Left ventricle myocardium inferior (tissue), 1 donor: ENCODE results near the gene MSANTD3. TPM values are rescaled to one million over a fixed set of nuclear protein-coding genes. Genes with fewer than 3 reads are reported as not detected.

Experiments
- DNase-seq: peaks from one replicate; pipeline ENCODE4 v3.0.0-alpha.2; 2020
- H3K27ac ChIP-seq: fragments of 200-600 bp; replicated peaks from 2 replicates; pipeline ENCODE4 v1.8.0; 2021
- H3K27me3 ChIP-seq: fragments of 200-600 bp; 2 replicates; pipeline ENCODE4 v1.8.0; 2021; ENCODE audit warnings: low read depth
- H3K36me3 ChIP-seq: fragments of 200-600 bp; 2 replicates; pipeline ENCODE4 v1.8.0; 2021
- H3K4me1 ChIP-seq: fragments of 200-600 bp; 2 replicates; pipeline ENCODE4 v1.8.0; 2021
- H3K4me3 ChIP-seq: fragments of 200-600 bp; 2 replicates; pipeline ENCODE4 v1.8.0; 2021; ENCODE audit warnings: mild to moderate bottlenecking, moderate library complexity
- H3K9me3 ChIP-seq: fragments of 200-600 bp; replicated peaks from 2 replicates; pipeline ENCODE4 v1.8.0; 2021
- intact Hi-C: fragments of 100-400 bp; cut with micrococcal nuclease; formaldehyde crosslinking; loops from one replicate; pipeline ENCODE4 v1.11.0; 2022
- total RNA-seq: library from RNA; stranded (reverse); fragmentation: NEBNext Ultra II Directional; extraction: Animal tissue kit (Norgen Biotek cat#: 25700); gene quantifications from one replicate; pipeline ENCODE4 v1.2.1, GENCODE V29; 2021
- TF ChIP-seq, protein P1 (sequence below): fragments of 200-600 bp; IDR thresholded peaks from 2 replicates; pipeline ENCODE4 v1.8.0; 2021; ENCODE audit warnings: antibody characterized with exemption, mild to moderate bottlenecking, borderline replicate concordance
- donor health status: DM: no; HTN: yes; CAD: no; lungs with severe emphysema.

MSANTD3 gene
- total RNA-seq, 1 donor from 2014 or later: 19.8 TPM

DNA sequence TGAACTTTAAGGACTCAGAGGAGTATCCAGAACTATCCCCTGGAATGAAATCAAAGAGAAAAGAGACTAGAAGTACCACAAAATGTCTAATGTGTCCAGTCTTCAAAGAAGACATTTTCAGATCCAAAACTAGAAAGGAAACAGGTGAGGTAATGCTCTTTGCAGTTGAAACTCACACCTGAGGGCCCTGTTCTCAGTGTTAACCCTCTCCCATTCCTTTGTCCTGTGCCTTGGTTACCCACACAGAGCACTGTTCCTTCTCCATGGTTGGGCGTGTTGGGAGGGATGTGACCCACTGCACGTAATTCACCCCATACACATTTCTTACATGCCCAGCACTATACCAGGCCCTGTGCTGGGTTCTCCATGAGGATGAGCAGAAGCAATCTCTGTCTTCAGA lies 21.3 kb downstream of the MSANTD3 start:
- intact Hi-C loops: no loop called here
- H3K36me3 ChIP-seq: peaks cover 27% of the 10 kb centered on the region

DNA sequence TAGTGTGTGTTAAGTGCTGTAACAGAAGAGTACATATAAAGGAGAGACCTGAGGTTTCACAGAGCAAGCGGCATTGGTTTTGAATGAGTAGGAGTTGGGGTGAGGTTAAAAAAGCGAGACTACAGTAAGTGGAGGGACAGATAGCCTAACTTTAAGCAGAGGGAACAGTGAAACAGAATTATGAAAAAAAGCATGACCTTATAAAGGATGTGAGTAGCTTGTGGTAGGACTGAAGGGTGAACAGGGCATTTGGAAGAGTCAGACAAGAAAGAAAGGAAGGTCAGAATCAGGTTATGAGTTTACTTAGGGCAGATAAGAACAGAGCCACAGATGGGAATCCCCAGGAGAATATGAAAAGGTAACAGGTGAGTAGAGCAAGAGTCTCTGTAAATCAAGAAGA lies 22.5 kb downstream of the MSANTD3 start:
- Histone ChIP-seq H3K27ac (no peak overlapping the region), H3K36me3 (peaks cover 38% of the 10 kb centered on the region), H3K4me3 (no peak overlapping the region), H3K9me3 (peaks cover 7% of the 10 kb centered on the region), H3K27me3 (no peaks in the 10 kb centered on the region), H3K4me1 (no peaks in the 10 kb centered on the region)
- DNase-seq: no peak
- intact Hi-C loops: no loop called here
- TF ChIP-seq, protein P1, sequence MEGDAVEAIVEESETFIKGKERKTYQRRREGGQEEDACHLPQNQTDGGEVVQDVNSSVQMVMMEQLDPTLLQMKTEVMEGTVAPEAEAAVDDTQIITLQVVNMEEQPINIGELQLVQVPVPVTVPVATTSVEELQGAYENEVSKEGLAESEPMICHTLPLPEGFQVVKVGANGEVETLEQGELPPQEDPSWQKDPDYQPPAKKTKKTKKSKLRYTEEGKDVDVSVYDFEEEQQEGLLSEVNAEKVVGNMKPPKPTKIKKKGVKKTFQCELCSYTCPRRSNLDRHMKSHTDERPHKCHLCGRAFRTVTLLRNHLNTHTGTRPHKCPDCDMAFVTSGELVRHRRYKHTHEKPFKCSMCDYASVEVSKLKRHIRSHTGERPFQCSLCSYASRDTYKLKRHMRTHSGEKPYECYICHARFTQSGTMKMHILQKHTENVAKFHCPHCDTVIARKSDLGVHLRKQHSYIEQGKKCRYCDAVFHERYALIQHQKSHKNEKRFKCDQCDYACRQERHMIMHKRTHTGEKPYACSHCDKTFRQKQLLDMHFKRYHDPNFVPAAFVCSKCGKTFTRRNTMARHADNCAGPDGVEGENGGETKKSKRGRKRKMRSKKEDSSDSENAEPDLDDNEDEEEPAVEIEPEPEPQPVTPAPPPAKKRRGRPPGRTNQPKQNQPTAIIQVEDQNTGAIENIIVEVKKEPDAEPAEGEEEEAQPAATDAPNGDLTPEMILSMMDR: no peak

More for the DNA sequence above, 21.3 kb downstream of the MSANTD3 start:
- H3K4me1 ChIP-seq: peaks cover 8% of the 10 kb centered on the region
- no peaks in the 10 kb centered on the region for H3K27me3 ChIP-seq
- no peak overlapping the region for H3K27ac ChIP-seq
- no peak overlapping the region for H3K4me3 ChIP-seq
- no peak for DNase-seq
- TF ChIP-seq, protein P1: no peak
- H3K9me3 ChIP-seq: peaks cover 7% of the 10 kb centered on the region

DNA sequence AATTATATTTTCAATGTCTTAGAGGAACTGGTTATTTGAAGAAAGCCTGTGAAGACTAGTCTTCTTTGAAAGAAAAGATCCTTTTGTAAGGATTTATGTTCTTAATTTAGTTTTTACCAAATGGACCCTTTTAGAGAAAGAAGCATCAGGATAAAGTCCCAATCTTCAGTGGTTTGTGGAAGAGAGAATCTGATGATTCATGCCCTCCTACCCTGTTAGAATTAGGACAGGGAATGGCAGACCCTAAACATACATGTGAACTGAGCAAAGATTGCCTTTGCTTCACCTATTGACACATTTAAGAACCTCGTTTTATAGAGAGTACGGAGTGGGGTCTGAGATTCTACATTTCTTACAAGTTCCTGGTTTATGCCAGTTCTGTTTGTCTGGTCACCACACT lies 26.0 kb downstream of the MSANTD3 start:
- H3K4me1 ChIP-seq: peaks cover 10% of the 10 kb centered on the region
- H3K4me3 ChIP-seq: no peak overlapping the region
- TF ChIP-seq, protein P1: no peak
- no peak overlapping the region for H3K27ac ChIP-seq
- H3K9me3 ChIP-seq: peaks cover 7% of the 10 kb centered on the region
- peaks cover 38% of the 10 kb centered on the region for H3K36me3 ChIP-seq
- no peak for DNase-seq
- H3K27me3 ChIP-seq: no peaks in the 10 kb centered on the region
- intact Hi-C loops: no loop called here

DNA sequence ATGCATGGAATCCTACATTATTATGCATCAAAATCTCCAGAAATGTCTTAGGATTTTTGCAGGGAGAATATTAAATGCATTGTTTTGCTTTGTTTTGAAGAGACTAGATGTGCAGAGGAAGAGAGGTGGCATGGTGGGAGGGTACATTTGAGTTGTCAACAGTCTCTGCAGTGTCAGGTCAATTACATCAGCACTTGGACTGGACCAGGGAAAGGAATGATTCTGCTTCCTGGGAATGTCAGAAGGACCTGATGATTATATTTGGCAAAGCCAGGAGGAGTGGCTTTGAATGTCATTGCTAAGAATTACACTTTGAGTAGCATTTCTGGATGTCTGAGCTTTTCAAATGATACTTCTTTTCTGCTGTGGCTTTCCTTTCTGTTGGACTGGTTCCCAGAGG lies 28.5 kb downstream of the MSANTD3 start:
- H3K9me3 ChIP-seq: peaks cover 7% of the 10 kb centered on the region
- no peak for DNase-seq
- H3K27ac ChIP-seq: no peak overlapping the region
- intact Hi-C loops: no loop called here
- H3K27me3 ChIP-seq: no peaks in the 10 kb centered on the region
- no peak overlapping the region for H3K4me3 ChIP-seq
- peaks cover 10% of the 10 kb centered on the region for H3K4me1 ChIP-seq
- TF ChIP-seq, protein P1: no peak
- peaks cover 37% of the 10 kb centered on the region for H3K36me3 ChIP-seq

DNA sequence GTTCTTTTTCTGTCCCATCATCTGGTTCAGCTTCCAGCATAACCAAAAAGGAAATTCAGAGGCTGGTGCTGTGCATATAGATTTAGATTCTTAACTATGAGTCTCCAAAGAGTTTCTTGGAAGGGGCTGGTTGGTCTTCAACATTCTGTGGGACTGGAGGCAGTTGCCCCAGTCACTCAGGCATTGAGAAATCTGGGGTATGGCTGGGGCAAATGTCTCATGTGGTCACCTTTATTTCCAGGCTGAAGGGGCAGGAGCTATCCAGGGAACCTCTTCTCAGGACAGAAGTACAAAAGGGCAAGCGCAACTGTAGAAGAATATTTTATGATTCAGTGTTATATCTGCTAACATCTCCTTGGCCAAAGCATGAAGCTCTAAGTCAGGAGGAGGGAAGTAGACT lies 30.6 kb downstream of the MSANTD3 start:
- Histone ChIP-seq H3K27ac (no peak overlapping the region), H3K4me1 (peaks cover 10% of the 10 kb centered on the region), H3K9me3 (peaks cover 6% of the 10 kb centered on the region), H3K4me3 (no peak overlapping the region), H3K27me3 (no peaks in the 10 kb centered on the region), H3K36me3 (peaks cover 18% of the 10 kb centered on the region)
- TF ChIP-seq, protein P1: no peak
- no peak for DNase-seq
- intact Hi-C loops: no loop called here

DNA sequence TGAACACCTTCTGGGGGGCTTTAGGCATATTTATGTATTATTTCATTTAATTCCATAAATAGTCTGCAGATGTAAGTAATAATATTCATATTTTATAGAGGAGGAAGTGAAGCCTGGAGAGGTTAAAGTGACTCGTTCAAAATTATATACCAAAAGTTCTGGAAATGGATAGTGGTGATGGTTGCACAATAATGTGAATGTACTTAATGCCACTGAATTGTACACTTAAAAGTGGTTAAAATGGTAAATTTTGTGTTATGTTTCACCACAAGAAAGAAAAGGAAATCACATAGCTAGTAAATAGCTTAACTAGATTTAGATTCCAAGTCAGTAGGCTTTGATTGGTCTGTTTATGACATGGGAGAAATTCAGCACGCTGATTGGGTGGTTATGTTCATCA lies 33.0 kb downstream of the MSANTD3 start:
- no peaks in the 10 kb centered on the region for H3K9me3 ChIP-seq

More for the DNA sequence above, 33.0 kb downstream of the MSANTD3 start:
- H3K4me1 ChIP-seq: peaks cover 10% of the 10 kb centered on the region
- no peaks in the 10 kb centered on the region for H3K36me3 ChIP-seq
- TF ChIP-seq, protein P1: no peak
- no peak overlapping the region for H3K27ac ChIP-seq
- no peaks in the 10 kb centered on the region for H3K27me3 ChIP-seq
- intact Hi-C loops: no loop called here
- no peak for DNase-seq
- no peak overlapping the region for H3K4me3 ChIP-seq
